Tibial nerve (tissue), 4 donors: Measurements from ENCODE around the gene ZMYM4. TPM values are rescaled to one million over a fixed set of nuclear protein-coding genes. Genes with fewer than 3 reads are reported as not detected.

Experiments used
- DNase-seq, 2 donors: peaks; one replicate each; pipeline ENCODE4 v3.0.0-alpha.2; 2019; ENCODE audit warnings: low spot score in 2 of 2
- H3K27ac ChIP-seq, 4 donors: fragments of 200-600 bp; sonication (generic) in 3 of 4; one replicate each; pipeline ENCODE4 v1.5.1; 2017 to 2019; ENCODE audit warnings: mild to moderate bottlenecking in 1 of 4
- H3K27me3 ChIP-seq, 2 donors: fragments of 200-600 bp; sonication (generic) in 1 of 2; one replicate each; pipeline versions ENCODE4 v1.5.1 to v1.6.0; 2017 to 2019
- H3K36me3 ChIP-seq, 3 donors: fragments of 200-600 bp; sonication (generic); one replicate each; pipeline ENCODE4 v1.5.1; 2018 to 2019
- H3K4me1 ChIP-seq, 4 donors: fragments of 200-600 bp; sonication (generic) in 3 of 4; one replicate each; pipeline ENCODE4 v1.5.1; 2017 to 2019
- H3K4me3 ChIP-seq, 4 donors: fragments of 200-600 bp; sonication (generic) in 3 of 4; one replicate each; pipeline ENCODE4 v1.5.1; 2017 to 2019; ENCODE audit warnings: mild to moderate bottlenecking in 1 of 4, moderate library complexity in 1 of 4
- H3K9me3 ChIP-seq, 4 donors: fragments of 200-600 bp; sonication (generic) in 3 of 4; one replicate each; pipeline ENCODE4 v1.5.1; 2017 to 2019
- CTCF ChIP-seq, 5 experiments: fragments of 200-600 bp in 3 of 5; fragments of 450-650 bp in 2 of 5; sonication (generic) in 3 of 5; IDR thresholded peaks; one replicate each; pipeline ENCODE4 v1.5.1; 2016 to 2019; ENCODE audit warnings: antibody characterized with exemption in 5 of 5, mild to moderate bottlenecking in 3 of 5, moderate library complexity in 2 of 5
- EP300 ChIP-seq, 2 donors: sonication (generic); formaldehyde crosslinking; IDR thresholded peaks; one replicate each; pipeline ENCODE4 v1.6.1; 2017; ENCODE audit warnings: antibody characterized with exemption in 2 of 2, mild to moderate bottlenecking in 1 of 2
- POLR2A ChIP-seq, 2 donors: fragments of 450-650 bp; IDR thresholded peaks; one replicate each; pipeline ENCODE4 v1.6.1; 2017; ENCODE audit warnings: antibody characterized with exemption in 2 of 2, mild to moderate bottlenecking in 2 of 2, moderate library complexity in 2 of 2
- WGBS, 2 donors: methylation state at CpG; one replicate each; pipeline ENCODE4 v1.1.5; 2018; 5-methylcytosine and 5-hydroxymethylcytosine counted together
- total RNA-seq, 4 donors: library from RNA; depleted of rRNA; stranded (reverse); fragments of >200 nt; gene quantifications; one replicate each; pipeline ENCODE4 v1.1.0, GENCODE V29; 2016

ZMYM4 gene
- total RNA-seq, 4 donors from 2014 or later: 22.2 to 38.7 (median 26.5) TPM

- no peak for DNase-seq
- Histone ChIP-seq H3K4me1 (peaks cover 0 to 22% (median 12%) of the 10 kb centered on the region in 4 donors), H3K27ac (no peak overlapping the region), H3K9me3 (peaks cover 0 to 10% (median 4%) of the 10 kb centered on the region in 4 donors), H3K4me3 (no peak overlapping the region), H3K27me3 (no peaks in the 10 kb centered on the region), H3K36me3 (peaks cover 0 to 25% (median 0%) of the 10 kb centered on the region in 3 donors)
- TF ChIP-seq CTCF (IDR thresholded peaks at IDR 0.05) (no peak), EP300 (IDR thresholded peaks at IDR 0.05) (no peak), POLR2A (IDR thresholded peaks at IDR 0.05) (no peak)
Measured at GRCh38 chr1:35288761-35289160, 20.3 kb downstream of the ZMYM4 start.

- H3K4me3 ChIP-seq: no peak overlapping the region
- WGBS, 2 donors: 75 to 87% methylated on average over 2 of the region's 2 CpGs
Measured at GRCh38 chr1:35290452-35290851, 21.9 kb downstream of the ZMYM4 start.

GRCh38 chr1:35294809-35295208 lies 26.3 kb downstream of the ZMYM4 start:
- Histone ChIP-seq H3K27ac (no peak overlapping the region), H3K4me3 (no peak overlapping the region), H3K9me3 (no peaks in the 10 kb centered on the region), H3K4me1 (no peaks in the 10 kb centered on the region), H3K36me3 (peaks cover 0 to 27% (median 0%) of the 10 kb centered on the region in 3 donors), H3K27me3 (no peaks in the 10 kb centered on the region)
- WGBS, 2 donors: 91 to 95% methylated on average over 2 of the region's 2 CpGs
- DNase-seq: no peak
- TF ChIP-seq POLR2A (IDR thresholded peaks at IDR 0.05): no peak
- no peak for TF ChIP-seq EP300 (IDR thresholded peaks at IDR 0.05)
- no peak for TF ChIP-seq CTCF (IDR thresholded peaks at IDR 0.05)

More at GRCh38 chr1:35290452-35290851, 21.9 kb downstream of the ZMYM4 start:
- TF ChIP-seq POLR2A (IDR thresholded peaks at IDR 0.05) (no peak), CTCF (IDR thresholded peaks at IDR 0.05) (no peak), EP300 (IDR thresholded peaks at IDR 0.05) (no peak)
- Histone ChIP-seq H3K27me3 (no peaks in the 10 kb centered on the region), H3K4me1 (peaks cover 0 to 22% (median 12%) of the 10 kb centered on the region in 4 donors), H3K36me3 (peaks cover 0 to 19% (median 0%) of the 10 kb centered on the region in 3 donors), H3K27ac (no peak overlapping the region), H3K9me3 (no peaks in the 10 kb centered on the region)
- no peak for DNase-seq

GRCh38 chr1:35297886-35298285 lies 29.4 kb downstream of the ZMYM4 start:
- no peak overlapping the region for H3K27ac ChIP-seq
- 85 to 87% methylated on average over 2 of the region's 2 CpGs for WGBS, 2 donors
- DNase-seq: no peak

GRCh38 chr1:35298464-35298863 lies 30.0 kb downstream of the ZMYM4 start:
- peaks cover 0 to 18% (median 0%) of the 10 kb centered on the region in 3 donors for H3K36me3 ChIP-seq
- no peaks in the 10 kb centered on the region for H3K27me3 ChIP-seq
- 20 to 21% methylated on average over 2 of the region's 2 CpGs for WGBS, 2 donors
- H3K27ac ChIP-seq: no peak overlapping the region
- DNase-seq: peak in 1 of 2 donors; percentile 10
- TF ChIP-seq CTCF (IDR thresholded peaks at IDR 0.05) (peak in 4 of 5 experiments; percentile 19 to 36 (median 28)), POLR2A (IDR thresholded peaks at IDR 0.05) (no peak)
- no peaks in the 10 kb centered on the region for H3K9me3 ChIP-seq
- no peaks in the 10 kb centered on the region for H3K4me1 ChIP-seq
- H3K4me3 ChIP-seq: no peak overlapping the region

More at GRCh38 chr1:35297886-35298285, 29.4 kb downstream of the ZMYM4 start:
- Histone ChIP-seq H3K4me1 (no peaks in the 10 kb centered on the region), H3K27me3 (no peaks in the 10 kb centered on the region), H3K4me3 (no peak overlapping the region), H3K9me3 (no peaks in the 10 kb centered on the region), H3K36me3 (peaks cover 0 to 22% (median 0%) of the 10 kb centered on the region in 3 donors)
- TF ChIP-seq EP300 (IDR thresholded peaks at IDR 0.05) (no peak), CTCF (IDR thresholded peaks at IDR 0.05) (no peak), POLR2A (IDR thresholded peaks at IDR 0.05) (no peak)
